Psoas muscle (tissue), 8 donors: ENCODE measurements around the gene OTOP3. TPM values are rescaled to one million over a fixed set of nuclear protein-coding genes. Genes with fewer than 3 reads are reported as not detected.
"Not testable (repeated sequence)": the region's sequence is repeated elsewhere in the genome, so short reads cannot be mapped to it uniquely, and the experiment has no call there.

Experiments
- ATAC-seq, 4 donors: fragments of 200-7000 bp; cut with Tn5 transposase; one replicate each; pipeline ENCODE4 v1.9.1; 2020; ENCODE audit warnings: moderate library complexity in 3 of 4, mild to moderate bottlenecking in 2 of 4
- DNase-seq, 2 donors: peaks; one replicate each; pipeline ENCODE4 v3.0.0-alpha.2; 2020
- H3K27ac ChIP-seq: fragments of 200-600 bp; one replicate; pipeline ENCODE4 v1.8.0; 2022
- H3K27me3 ChIP-seq, 3 donors: fragments of 200-600 bp in 1 of 3; one replicate each; pipeline versions ENCODE4 v1.6.1 to v1.8.0; 2013 to 2022; ENCODE audit warnings: low read length in 2 of 3, mild to moderate bottlenecking in 2 of 3, moderate library complexity in 1 of 3; ENCODE audit not compliant: insufficient read depth in 3 of 3
- H3K36me3 ChIP-seq, 2 donors: fragments of 200-600 bp in 1 of 2; one replicate each; pipeline versions ENCODE4 v1.6.1 to v1.8.0; 2013 to 2022; ENCODE audit warnings: low read depth in 1 of 2, mild to moderate bottlenecking in 1 of 2, moderate library complexity in 1 of 2; ENCODE audit not compliant: insufficient read depth in 1 of 2
- H3K4me1 ChIP-seq: fragments of 200-600 bp; one replicate; pipeline ENCODE4 v1.8.0; 2022
- H3K4me3 ChIP-seq: fragments of 200-600 bp; one replicate; pipeline ENCODE4 v1.8.0; 2022; ENCODE audit warnings: mild to moderate bottlenecking
- H3K9me3 ChIP-seq: fragments of 200-600 bp; one replicate; pipeline ENCODE4 v1.8.0; 2022
- WGBS, 3 donors: extraction: QIAGEN DNeasy Blood & Tissue Kit; methylation state at CpG; one replicate each; pipeline versions ENCODE4 v1.1.6 to v1.1.7; 2013; 5-methylcytosine and 5-hydroxymethylcytosine counted together
- intact Hi-C, 2 donors: fragments of 100-400 bp; cut with DNase I; formaldehyde crosslinking; loops; one replicate each; pipeline versions ENCODE4 v1.11.0 to v1.14.2; 2022
- polyA plus RNA-seq, 3 donors: library from polyadenylated mRNA; stranded (reverse); fragments of 200-250 nt; gene quantifications; one replicate each; pipeline ENCODE4 v1.2.3, GENCODE V29; 2013
- total RNA-seq, 4 donors: library from RNA; stranded (reverse); fragmentation: NEBNext Ultra II Directional in 2 of 4; extraction: Animal tissue kit (Norgen Biotek cat#: 25700) in 2 of 4; gene quantifications; one replicate each; pipeline versions ENCODE4 v1.2.1 to v1.2.4, GENCODE V29; 2021 to 2023
- TF ChIP-seq, protein P1 (sequence below): fragments of 200-600 bp; IDR thresholded peaks from one replicate; pipeline ENCODE4 v1.8.0; 2022; ENCODE audit warnings: antibody characterized with exemption
- donor health status: healthy with polysubstance abuse.
- donor health status: DM: no; HTN: no; CAD: no; lungs with moderate emphysema.
- donor health status: Bipolar disorder and iron deficiency.
- donor health status: healthy.
- donor health status: DM: yes; HTN: yes; CAD: no.
- donor health status: DM: no; HTN: no; CAD: no.
- donor health status: DM: no; HTN: no; CAD: no.
- donor health status: DM: yes; HTN: yes; CAD: no.

The OTOP3 gene
- total and polyA plus RNA-seq, 7 donors, result 0.04 TPM; not detected in 6

DNA sequence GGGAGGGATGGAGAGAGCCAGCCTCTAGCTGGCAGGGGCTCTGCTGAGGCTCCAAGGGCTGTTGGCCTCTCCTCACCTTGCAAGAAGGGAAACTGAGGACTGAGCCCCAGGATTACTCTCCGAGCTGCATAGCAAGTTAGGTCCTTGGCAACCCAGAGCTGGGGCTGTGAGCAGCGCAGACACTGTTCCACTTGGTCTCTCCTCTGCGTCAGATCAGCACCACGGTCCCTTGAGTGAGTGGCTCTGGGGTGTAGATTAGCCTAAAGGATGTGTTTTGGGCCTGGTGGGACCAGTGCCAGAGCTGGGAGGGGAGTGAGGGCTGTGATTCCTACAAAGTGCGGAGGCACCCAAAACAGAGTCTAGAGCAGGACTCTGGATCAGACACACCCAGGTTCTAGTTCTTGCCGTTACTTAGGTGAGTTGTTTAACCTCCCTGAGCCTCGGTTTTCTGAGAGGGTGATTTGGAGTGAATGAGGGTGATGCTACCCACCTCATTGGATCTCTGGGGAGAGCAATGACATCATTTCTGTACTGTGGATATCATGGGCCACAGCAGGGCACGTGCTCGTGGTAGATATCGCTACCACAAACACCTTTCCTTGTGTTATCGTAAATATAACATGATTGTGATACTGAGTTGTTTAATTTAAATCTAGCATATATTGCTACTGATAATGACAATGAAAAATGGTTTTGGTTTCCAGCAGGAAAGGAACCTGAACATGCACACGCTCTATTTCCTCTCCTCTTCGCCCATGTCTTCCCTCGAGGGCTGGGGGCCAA lies 34.2 kb upstream of the OTOP3 start:
- TF ChIP-seq, protein P1, sequence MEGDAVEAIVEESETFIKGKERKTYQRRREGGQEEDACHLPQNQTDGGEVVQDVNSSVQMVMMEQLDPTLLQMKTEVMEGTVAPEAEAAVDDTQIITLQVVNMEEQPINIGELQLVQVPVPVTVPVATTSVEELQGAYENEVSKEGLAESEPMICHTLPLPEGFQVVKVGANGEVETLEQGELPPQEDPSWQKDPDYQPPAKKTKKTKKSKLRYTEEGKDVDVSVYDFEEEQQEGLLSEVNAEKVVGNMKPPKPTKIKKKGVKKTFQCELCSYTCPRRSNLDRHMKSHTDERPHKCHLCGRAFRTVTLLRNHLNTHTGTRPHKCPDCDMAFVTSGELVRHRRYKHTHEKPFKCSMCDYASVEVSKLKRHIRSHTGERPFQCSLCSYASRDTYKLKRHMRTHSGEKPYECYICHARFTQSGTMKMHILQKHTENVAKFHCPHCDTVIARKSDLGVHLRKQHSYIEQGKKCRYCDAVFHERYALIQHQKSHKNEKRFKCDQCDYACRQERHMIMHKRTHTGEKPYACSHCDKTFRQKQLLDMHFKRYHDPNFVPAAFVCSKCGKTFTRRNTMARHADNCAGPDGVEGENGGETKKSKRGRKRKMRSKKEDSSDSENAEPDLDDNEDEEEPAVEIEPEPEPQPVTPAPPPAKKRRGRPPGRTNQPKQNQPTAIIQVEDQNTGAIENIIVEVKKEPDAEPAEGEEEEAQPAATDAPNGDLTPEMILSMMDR, result no peak
- H3K4me1 ChIP-seq, result no peaks in the 10 kb centered on the region
- intact Hi-C loops, result loop anchor here in 1 of 2 donors (10.0 kb wide), 1 partner anchor 63 kb away; no protein-coding TSS in a partner anchor
- no peak overlapping the region for H3K4me3 ChIP-seq
- H3K27ac ChIP-seq, result no peak overlapping the region
- H3K9me3 ChIP-seq, result no peaks in the 10 kb centered on the region
- DNase-seq (no peak), ATAC-seq (no peak)
- no peaks in the 10 kb centered on the region for H3K36me3 ChIP-seq
- H3K27me3 ChIP-seq, result peaks cover 0 to 34% (median 10%) of the 10 kb centered on the region in 3 donors
- 73 to 79% (median 75%) methylated on average over 14 of the region's 14 CpGs for WGBS, 3 donors

DNA sequence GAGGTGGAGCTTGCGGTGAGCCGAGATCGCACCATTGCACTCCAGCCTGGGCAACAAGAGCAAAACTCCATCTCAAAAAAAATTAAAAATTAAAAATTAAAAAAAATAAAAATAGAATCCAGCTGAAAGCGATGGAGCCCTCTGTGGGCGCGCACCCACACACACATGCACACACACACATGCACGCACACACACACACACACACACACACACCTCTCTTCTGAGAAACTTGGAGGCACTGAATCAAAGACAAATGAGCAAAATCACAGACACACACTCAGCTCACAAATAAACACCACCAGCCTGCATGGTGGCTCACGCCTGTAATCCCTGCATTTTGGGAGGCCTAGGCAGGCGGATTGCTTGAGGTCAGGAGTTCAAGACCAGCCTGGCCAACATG lies 32.7 kb upstream of the OTOP3 start:
- no peak overlapping the region for H3K27ac ChIP-seq
- no peaks in the 10 kb centered on the region for H3K36me3 ChIP-seq
- no peak overlapping the region for H3K4me3 ChIP-seq
- intact Hi-C loops, result loop anchor here in 1 of 2 donors (10.0 kb wide), 1 partner anchor 62 kb away; no protein-coding TSS in a partner anchor
- no peaks in the 10 kb centered on the region for H3K4me1 ChIP-seq
- TF ChIP-seq, protein P1, result no peak
- H3K27me3 ChIP-seq, result peaks cover 0 to 41% (median 10%) of the 10 kb centered on the region in 3 donors
- ATAC-seq (no peak), DNase-seq (no peak)
- 74 to 78% (median 76%) methylated on average over 9 of the region's 9 CpGs for WGBS, 3 donors
- no peaks in the 10 kb centered on the region for H3K9me3 ChIP-seq

DNA sequence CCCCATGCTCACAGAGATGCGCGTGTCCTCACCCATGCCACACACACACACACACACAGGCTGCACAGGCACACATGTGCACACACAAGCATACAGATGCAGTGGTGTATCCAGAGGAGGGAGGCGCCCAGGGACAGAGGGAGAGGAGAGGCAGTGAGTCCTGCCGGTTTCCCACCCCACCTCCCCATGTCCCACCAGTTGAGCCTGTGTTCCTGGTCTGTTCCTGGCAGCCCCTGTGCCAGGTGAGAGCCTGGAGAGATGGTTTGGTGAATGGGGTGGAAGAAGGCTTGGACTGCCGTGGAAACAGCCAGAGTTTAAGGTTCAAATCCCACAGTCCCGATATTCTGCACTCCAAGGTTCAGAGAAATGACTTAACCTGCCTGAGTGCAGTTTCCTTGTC lies 32.0 kb upstream of the OTOP3 start:
- no peak for DNase-seq

DNA sequence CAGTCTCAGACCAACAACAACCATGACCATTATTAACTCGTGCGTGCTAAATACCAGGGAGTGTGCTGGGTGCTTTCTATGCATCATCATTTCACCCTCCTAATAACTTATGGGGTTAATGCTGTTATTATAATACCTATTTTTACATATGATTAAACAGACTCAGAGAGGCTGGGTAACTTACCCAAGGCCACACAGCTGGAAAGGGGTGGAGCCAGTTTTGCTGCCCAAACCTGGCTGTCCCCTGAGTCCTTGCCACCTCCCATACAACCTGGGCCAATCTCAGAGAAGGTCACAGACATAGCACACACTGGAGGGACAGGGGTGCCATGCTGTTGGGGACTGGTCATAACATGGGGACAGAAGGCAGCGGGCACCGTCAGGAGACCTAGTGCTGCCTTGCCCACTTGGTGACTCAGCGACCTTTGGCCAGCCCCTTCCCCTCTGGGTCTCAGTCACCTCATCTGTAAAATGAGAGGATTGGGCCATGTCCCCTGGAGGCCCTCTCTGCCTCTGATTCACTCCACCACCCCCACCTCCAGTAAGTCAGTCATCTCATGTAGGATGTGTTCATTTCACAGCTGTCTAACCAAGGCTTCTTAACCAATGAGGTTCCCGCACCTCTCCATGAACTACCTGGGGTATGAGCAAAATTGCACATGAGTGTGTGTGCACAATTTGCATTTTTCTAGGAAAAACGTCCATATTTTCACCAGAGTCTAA lies 30.9 kb upstream of the OTOP3 start:
- H3K36me3 ChIP-seq, result no peaks in the 10 kb centered on the region
- H3K27ac ChIP-seq, result no peak overlapping the region
- no peaks in the 10 kb centered on the region for H3K9me3 ChIP-seq
- H3K27me3 ChIP-seq, result peaks cover 0 to 41% (median 10%) of the 10 kb centered on the region in 3 donors
- DNase-seq (no peak), ATAC-seq (no peak)
- H3K4me1 ChIP-seq, result no peaks in the 10 kb centered on the region
- WGBS, 3 donors, result 62 to 66% (median 66%) methylated on average over 7 of the region's 7 CpGs
- TF ChIP-seq, protein P1, result no peak
- intact Hi-C loops, result loop anchor here in 1 of 2 donors (10.0 kb wide), 1 partner anchor 60 kb away; no protein-coding TSS in a partner anchor
- no peak overlapping the region for H3K4me3 ChIP-seq

More for the DNA sequence above, 32.0 kb upstream of the OTOP3 start:
- Histone ChIP-seq H3K4me1 (no peaks in the 10 kb centered on the region), H3K27ac (no peak overlapping the region), H3K4me3 (no peak overlapping the region), H3K9me3 (no peaks in the 10 kb centered on the region), H3K36me3 (no peaks in the 10 kb centered on the region), H3K27me3 (peaks cover 0 to 41% (median 10%) of the 10 kb centered on the region in 3 donors)
- TF ChIP-seq, protein P1, result no peak
- no peak for ATAC-seq
- intact Hi-C loops, result loop anchor here in 1 of 2 donors (10.0 kb wide), 1 partner anchor 61 kb away; no protein-coding TSS in a partner anchor
- WGBS, 3 donors, result 60 to 68% (median 66%) methylated on average over 6 of the region's 6 CpGs

DNA sequence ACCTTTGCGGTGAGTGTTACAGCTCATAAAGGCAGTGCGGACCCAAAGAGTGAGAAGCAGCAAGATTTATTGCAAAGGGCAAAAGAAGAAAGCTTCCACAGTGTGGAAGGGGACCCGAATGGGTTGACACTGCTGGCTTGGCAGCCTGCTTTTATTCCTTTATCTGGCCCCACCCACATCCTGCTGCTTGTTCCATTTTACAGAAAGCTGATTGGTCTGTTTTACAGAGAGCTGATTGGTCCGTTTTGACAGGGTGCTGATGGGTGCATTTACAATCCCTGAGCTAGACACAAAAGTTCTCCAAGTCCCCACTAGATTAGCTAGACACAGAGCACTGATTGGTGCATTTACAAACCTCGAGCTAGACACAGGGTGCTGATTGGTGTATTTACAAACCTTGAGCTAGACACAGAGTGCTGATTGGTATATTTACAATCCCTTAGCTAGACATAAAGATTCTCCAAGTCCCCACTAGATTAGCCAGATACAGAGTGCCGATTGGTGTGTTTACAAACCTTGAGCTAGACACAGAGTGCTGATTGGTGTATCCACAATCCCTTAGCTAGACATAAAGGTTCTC lies 29.4 kb upstream of the OTOP3 start:
- intact Hi-C loops, result loop anchor here in 1 of 2 donors (10.0 kb wide), 1 partner anchor 58 kb away; no protein-coding TSS in a partner anchor
- not testable (repeated sequence) for H3K9me3 ChIP-seq, H3K27ac ChIP-seq, H3K36me3 ChIP-seq, DNase-seq, H3K4me1 ChIP-seq, ATAC-seq, H3K4me3 ChIP-seq
- WGBS, 3 donors, result 51 to 57% (median 57%) methylated on average over 6 of the region's 6 CpGs
- peaks cover 0 to 35% (median 7%) of the 10 kb centered on the region in 3 donors for H3K27me3 ChIP-seq
